AG04449 (cell line): Measurements from ENCODE around the gene CCDC57.

Experiments
- CTCF ChIA-PET: fragments of 350-600 bp; formaldehyde crosslinking; extraction: SDS; loops from one replicate; lab custom pipeline; 2021; ENCODE audit warnings: antibody characterized with exemption; lab: Yijun Ruan, JAX
- POLR2A ChIA-PET: fragments of 400-600, 350-600 bp; formaldehyde crosslinking; extraction: SDS; loops from one replicate; lab custom pipeline; 2020; ENCODE audit warnings: antibody characterized with exemption, inconsistent platforms; lab: Yijun Ruan, JAX
- DNase-seq: peaks from one replicate; pipeline ENCODE4 v3.0.0-alpha.2; 2010; ENCODE audit warnings: low read depth, low spot score
- H3K4me3 ChIP-seq: 2 replicates; pipeline ENCODE4 v1.5.1; 2011; ENCODE audit warnings: low read depth, mild to moderate bottlenecking, control low read depth, low read length
- TF ChIP-seq, protein P1 (sequence below): IDR thresholded peaks from one replicate; pipeline ENCODE4 v1.5.1; 2011; ENCODE audit warnings: mild to moderate bottlenecking, moderate library complexity, low read length, control low read depth, inconsistent platforms; ENCODE audit not compliant: insufficient read depth; ENCODE audit errors: missing control alignments

The CCDC57 gene

GRCh38 chr17:82129095-82129494 lies 83.5 kb downstream of the CCDC57 start:
- no peak overlapping the region for H3K4me3 ChIP-seq
- ChIA-PET CTCF (interaction anchor here (1.0 kb wide), 1 partner anchor 91 kb away, joined by 3 read pairs; the partner anchor contains the start of gene DCXR), POLR2A (no interaction called here)
- TF ChIP-seq, protein P1, sequence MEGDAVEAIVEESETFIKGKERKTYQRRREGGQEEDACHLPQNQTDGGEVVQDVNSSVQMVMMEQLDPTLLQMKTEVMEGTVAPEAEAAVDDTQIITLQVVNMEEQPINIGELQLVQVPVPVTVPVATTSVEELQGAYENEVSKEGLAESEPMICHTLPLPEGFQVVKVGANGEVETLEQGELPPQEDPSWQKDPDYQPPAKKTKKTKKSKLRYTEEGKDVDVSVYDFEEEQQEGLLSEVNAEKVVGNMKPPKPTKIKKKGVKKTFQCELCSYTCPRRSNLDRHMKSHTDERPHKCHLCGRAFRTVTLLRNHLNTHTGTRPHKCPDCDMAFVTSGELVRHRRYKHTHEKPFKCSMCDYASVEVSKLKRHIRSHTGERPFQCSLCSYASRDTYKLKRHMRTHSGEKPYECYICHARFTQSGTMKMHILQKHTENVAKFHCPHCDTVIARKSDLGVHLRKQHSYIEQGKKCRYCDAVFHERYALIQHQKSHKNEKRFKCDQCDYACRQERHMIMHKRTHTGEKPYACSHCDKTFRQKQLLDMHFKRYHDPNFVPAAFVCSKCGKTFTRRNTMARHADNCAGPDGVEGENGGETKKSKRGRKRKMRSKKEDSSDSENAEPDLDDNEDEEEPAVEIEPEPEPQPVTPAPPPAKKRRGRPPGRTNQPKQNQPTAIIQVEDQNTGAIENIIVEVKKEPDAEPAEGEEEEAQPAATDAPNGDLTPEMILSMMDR: peak; percentile 1
- no peak for DNase-seq

GRCh38 chr17:82128287-82128686 lies 84.4 kb downstream of the CCDC57 start:
- POLR2A ChIA-PET: no interaction called here
- CTCF ChIA-PET: no interaction called here
- TF ChIP-seq, protein P1: no peak
- no peak for DNase-seq
- no peak overlapping the region for H3K4me3 ChIP-seq

DNA sequence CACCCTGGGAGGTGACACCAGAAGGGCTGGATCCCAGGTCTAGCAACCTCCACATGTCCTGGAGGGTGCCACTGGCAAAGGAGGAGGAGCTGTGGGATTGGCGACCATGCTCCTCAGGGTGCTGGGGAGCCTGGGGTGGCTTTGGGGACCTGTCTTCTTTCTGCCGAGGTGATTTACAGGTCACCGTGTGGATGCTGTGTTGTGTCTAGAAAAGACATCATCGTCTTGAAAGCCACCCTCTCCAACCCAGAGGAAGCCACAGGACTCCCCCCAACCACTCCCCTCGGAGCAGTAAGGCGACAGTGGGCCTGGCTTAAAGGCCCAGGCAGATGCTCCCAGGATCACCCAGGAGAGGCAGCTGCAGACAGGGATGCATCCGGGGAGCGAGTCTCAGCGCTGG lies 84.9 kb downstream of the CCDC57 start:
- ChIA-PET POLR2A (no interaction called here), CTCF (no interaction called here)
- TF ChIP-seq, protein P1: no peak

DNA sequence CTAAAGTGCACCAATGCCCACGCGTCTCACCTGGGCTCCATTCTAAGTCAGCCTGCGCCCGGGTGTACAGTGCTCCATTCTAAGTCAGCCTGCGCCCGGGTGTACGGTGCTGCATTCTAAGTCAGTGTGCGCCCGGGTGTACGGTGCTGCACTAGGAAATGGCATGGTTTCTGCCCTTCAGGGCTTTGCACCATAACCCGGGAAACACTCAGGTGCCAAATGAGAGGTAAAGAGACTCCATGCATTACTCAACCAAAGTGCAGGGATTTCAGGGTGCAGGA lies 85.4 kb downstream of the CCDC57 start:
- H3K4me3 ChIP-seq: no peak overlapping the region
- CTCF ChIA-PET: no interaction called here
- TF ChIP-seq, protein P1: no peak
- no peak for DNase-seq
- POLR2A ChIA-PET: no interaction called here

More for the DNA sequence above, 84.9 kb downstream of the CCDC57 start:
- no peak for DNase-seq
- no peak overlapping the region for H3K4me3 ChIP-seq

GRCh38 chr17:82126556-82127314 lies 85.9 kb downstream of the CCDC57 start:
- TF ChIP-seq, protein P1: no peak
- no peak overlapping the region for H3K4me3 ChIP-seq
- POLR2A ChIA-PET: no interaction called here
- DNase-seq: no peak
- CTCF ChIA-PET: no interaction called here

- ChIA-PET POLR2A (no interaction called here), CTCF (interaction anchor here (0.9 to 1.0 kb wide), 2 partner anchors 11 to 30 kb away, joined by 3 read pairs; no protein-coding TSS in a partner anchor)
- TF ChIP-seq, protein P1: no peak
- H3K4me3 ChIP-seq: no peak overlapping the region
- DNase-seq: no peak
Observed at GRCh38 chr17:82124101-82124500, 88.5 kb downstream of the CCDC57 start.
